ENCODE results near the gene GGT6.

The GGT6 gene

GRCh38 chr17:4586043-4586442 is 25.7 kb upstream of the GGT6 start:
- DNase-seq (ENCODE audit: low spot score), result no peak
- no peak overlapping the region for H3K27ac ChIP-seq
- no peak overlapping the region for H3K4me3 ChIP-seq
- TF ChIP-seq, protein P1, sequence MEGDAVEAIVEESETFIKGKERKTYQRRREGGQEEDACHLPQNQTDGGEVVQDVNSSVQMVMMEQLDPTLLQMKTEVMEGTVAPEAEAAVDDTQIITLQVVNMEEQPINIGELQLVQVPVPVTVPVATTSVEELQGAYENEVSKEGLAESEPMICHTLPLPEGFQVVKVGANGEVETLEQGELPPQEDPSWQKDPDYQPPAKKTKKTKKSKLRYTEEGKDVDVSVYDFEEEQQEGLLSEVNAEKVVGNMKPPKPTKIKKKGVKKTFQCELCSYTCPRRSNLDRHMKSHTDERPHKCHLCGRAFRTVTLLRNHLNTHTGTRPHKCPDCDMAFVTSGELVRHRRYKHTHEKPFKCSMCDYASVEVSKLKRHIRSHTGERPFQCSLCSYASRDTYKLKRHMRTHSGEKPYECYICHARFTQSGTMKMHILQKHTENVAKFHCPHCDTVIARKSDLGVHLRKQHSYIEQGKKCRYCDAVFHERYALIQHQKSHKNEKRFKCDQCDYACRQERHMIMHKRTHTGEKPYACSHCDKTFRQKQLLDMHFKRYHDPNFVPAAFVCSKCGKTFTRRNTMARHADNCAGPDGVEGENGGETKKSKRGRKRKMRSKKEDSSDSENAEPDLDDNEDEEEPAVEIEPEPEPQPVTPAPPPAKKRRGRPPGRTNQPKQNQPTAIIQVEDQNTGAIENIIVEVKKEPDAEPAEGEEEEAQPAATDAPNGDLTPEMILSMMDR (IDR thresholded peaks at IDR 0.05), result no peak

- Histone ChIP-seq H3K4me3 (no peak overlapping the region), H3K27ac (no peak overlapping the region)
- TF ChIP-seq, protein P1 (IDR thresholded peaks at IDR 0.05), result no peak
- DNase-seq (ENCODE audit: low spot score), result no peak
Measured at GRCh38 chr17:4585638-4585994, 25.2 kb upstream of the GGT6 start.

GRCh38 chr17:4584917-4585637 is 24.7 kb upstream of the GGT6 start:
- TF ChIP-seq, protein P1 (IDR thresholded peaks at IDR 0.05), result no peak
- Histone ChIP-seq H3K4me3 (peak overlapping the region; percentile 67), H3K27ac (no peak overlapping the region)
- DNase-seq (ENCODE audit: low spot score), result no peak

DNA sequence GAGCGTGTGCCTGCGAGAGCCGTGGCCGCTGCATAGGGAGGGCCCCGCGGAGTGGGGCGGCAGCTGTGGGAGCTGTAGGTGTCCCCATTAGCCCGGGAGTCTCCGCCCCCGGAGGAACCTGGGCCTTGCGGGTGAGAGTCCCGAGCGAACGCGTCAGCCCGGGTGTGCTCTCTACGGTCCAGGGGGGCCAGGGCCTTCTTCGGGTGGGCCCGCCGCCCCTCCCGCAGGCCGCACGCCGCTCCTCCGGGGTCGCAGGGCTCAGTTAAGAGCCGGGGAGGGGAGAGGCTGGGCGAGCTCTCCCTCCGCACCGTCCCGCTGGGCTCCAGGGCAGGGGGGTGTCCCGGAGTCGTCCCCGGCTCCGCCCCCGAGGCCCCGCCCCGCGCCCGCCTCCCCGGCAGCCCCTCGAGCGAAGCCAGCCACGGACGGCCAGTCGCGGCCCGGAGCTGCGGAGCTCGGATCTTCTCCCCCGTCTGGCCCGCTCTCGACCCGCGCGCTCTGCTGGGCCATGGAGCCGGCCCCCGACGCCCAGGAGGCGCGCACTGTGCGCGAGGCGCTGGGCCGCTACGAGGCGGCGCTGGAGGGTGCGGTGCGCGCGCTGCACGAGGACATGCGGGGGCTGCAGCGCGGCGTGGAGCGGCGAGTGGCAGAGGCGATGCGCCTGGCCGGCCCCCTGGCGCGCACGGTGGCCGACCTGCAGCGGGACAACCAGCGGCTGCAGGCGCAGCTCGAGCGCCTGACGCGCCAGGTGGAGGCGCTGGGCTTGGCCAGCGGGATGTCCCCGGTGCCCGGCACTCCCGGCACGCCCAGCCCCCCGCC is 23.9 kb upstream of the GGT6 start, which contains the start of gene SMTNL2:
TSS of gene SMTNL2 (plus strand) at position 429 of the 816 bp plus-strand sequence. CDS start at position 506, 77 bp downstream.
- Histone ChIP-seq H3K4me3 (peak within 1 kb of the TSS; percentile 67), H3K27ac (no peak within 1 kb of the TSS)
- DNase-seq (ENCODE audit: low spot score), result no peak
- TF ChIP-seq, protein P1 (IDR thresholded peaks at IDR 0.05), result no peak

GRCh38 chr17:4583782-4584100 is 23.4 kb upstream of the GGT6 start:
- TF ChIP-seq, protein P1 (IDR thresholded peaks at IDR 0.05), result no peak
- peak overlapping the region; percentile 67 for H3K4me3 ChIP-seq
- DNase-seq (ENCODE audit: low spot score), result no peak
- H3K27ac ChIP-seq, result no peak overlapping the region

DNA sequence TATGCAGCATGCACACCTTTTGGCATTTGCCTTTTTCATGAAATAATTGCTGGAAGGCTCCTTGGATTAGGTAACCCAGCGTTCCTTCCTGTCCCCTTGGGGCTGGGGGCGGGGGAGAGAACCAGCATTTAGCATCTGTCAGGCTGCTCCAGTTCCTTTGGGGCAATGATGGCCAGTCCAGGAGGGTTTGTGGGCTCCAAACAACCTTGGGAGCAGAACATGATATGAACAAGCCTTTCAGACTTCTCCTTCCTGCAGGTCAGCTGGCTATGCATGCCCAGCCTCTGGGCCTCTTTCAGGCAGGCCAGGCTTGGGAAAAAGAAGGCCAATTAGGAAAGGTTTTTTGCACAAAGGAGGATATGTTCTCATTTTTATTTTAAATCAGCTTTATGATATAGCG is 22.8 kb upstream of the GGT6 start:
- no peak for DNase-seq (ENCODE audit: low spot score)
- TF ChIP-seq, protein P1 (IDR thresholded peaks at IDR 0.05), result no peak
- Histone ChIP-seq H3K27ac (no peak overlapping the region), H3K4me3 (no peak overlapping the region)

DNA sequence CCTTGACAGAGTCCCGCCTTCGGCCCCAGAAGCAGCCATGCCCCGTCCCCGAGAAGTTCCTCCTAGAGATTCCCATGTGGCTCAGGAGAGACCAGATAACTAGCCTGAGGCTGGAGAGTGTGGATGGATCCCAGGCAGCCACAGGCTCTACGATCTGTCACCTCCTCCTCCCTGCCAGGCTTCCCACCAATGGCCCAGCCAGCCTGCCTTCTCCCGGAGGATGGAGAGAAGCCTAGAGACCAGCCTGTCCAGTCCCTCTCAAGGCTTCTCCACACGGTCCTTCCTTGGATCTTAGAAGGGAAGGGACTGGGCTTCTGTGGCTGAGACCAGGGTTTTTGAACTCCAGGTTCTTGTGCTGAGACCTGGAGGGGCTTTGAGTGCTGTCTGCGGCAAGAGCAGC is 22.3 kb upstream of the GGT6 start:
- no peak for DNase-seq (ENCODE audit: low spot score)
- Histone ChIP-seq H3K27ac (no peak overlapping the region), H3K4me3 (no peak overlapping the region)
- TF ChIP-seq, protein P1 (IDR thresholded peaks at IDR 0.05), result no peak
